Diencephalon (tissue), 1 donor: ENCODE measurements around the gene THBS4. TPM values are rescaled to one million over a fixed set of nuclear protein-coding genes. Genes with fewer than 3 reads are reported as not detected.

Experiments used
- small RNA-seq: library from RNA; depleted of rRNA; stranded (forward); fragments of <200 nt; gene quantifications from one replicate; pipeline ENCODE3, GENCODE V24; 2014
- total RNA-seq: library from RNA; depleted of rRNA; stranded (reverse); fragments of >200 nt; gene quantifications from one replicate; pipeline ENCODE4 v1.2.3, GENCODE V29; 2014

Gene THBS4
- 11.8 TPM for total RNA-seq

DNA sequence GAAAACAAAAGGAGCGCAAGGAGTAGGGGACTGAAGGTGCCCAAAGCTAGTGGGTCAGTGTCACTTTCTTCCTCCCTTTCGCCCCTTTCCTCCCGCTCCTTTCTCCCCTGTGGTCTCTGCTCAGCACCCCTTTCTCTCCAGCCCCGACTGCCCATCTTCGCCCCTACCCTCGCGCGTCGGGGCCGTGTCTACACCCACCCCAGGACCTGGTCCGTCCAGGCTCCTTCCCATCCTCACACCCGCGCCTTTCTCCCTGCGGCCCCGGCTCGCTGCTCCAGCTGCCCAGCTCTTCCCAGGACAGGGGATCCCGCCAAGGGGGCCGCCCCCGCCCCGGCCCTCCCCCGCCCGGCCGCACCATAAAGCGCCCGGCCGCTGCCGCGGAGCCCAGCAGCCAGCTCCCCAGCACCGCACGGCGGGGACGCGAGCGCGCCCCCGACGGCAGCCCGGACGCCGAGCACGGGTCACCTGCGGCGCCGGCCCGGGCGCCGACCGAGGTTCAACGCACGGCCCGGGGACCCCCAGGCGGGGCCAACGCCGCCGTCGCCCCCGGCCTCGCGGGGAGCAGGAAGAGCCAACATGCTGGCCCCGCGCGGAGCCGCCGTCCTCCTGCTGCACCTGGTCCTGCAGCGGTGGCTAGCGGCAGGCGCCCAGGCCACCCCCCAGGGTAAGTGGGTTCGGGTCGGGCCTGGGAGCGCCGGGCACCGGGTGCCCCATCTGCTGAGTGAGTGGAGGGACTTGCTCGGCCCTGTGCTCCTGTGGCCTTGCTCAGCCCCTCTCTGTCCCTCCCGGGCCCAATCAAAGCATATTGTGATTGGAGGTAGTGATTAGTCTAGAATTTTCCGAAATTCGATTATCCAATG lies at the start of gene THBS4:
Gene THBS4, plus strand, starts transcription at position 387 of the 860 bp plus-strand sequence. Its CDS starts 190 bp downstream, at position 577.

DNA sequence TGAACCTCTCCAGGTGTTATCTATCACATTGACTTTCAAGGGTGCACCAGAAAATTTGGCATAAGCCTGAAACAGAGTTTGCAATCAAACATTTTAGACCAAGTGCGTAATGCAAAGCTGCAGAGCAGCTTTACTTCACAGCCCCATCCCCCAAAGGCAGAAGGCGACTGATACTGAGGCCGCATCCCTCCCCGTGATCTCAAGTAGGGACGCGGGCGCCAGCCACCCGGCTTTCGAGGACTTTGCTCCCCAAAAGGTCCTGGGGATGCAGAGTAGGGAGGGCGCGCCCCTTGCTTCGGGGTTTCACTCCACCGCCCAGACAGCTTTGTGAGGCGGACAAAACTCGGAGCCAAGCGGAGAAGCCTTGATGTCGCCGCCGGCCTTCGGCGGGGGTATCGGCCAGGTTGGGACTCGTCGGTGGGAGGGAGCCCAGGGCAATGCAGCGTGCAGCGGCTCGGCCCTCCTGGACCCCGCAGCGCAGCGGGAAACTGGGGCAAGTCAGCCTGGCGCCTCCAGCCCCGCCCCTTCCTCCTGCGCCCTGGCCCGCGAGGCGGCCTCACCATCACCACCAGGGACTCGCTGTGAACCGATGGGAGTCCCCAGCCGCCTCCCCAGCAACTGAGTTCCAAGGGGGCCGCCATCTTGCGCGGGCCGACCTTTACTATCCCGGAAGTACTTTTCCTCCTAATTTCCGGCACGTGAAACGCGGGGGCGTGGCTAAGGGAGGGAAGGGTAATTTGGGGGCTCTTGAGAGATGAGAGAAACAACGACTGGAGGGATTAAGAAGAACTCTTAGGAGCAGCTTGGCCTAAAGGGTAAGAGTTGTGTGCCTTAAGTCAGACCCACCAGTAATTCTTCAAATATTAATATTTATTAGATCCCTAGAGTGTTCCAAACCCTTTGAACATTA lies 44.3 kb upstream of the THBS4 start, which contains the start of gene MTX3:
Gene MTX3, minus strand, starts transcription at position 665 of the 910 bp plus-strand sequence. Its CDS starts 24 bp downstream, at position 641.

Small RNAs within 50 kb of the gene (small RNA-seq; reads per million reads assigned to genes)
- not detected for gene TRMT112P2

Other genes starting within 250 kb of the THBS4 start
- 24.5 TPM for gene MTX3, start 44.1 kb upstream of the THBS4 start, total RNA-seq
- gene SERINC5, start 220.7 kb downstream of the THBS4 start, total RNA-seq: 58.6 TPM